ENCODE data around the gene APBA2. TPM values are rescaled to one million over a fixed set of nuclear protein-coding genes. Genes with fewer than 3 reads are reported as not detected.

Gene APBA2
- total RNA-seq, 1 experiment from 2014 or later, result 11.2 TPM

- no peak for TF ChIP-seq NFYB (CRISPR knock-in tag; conservative IDR thresholded peaks at IDR 0.05; ENCODE audit: low read depth)
- TF ChIP-seq, protein P1, sequence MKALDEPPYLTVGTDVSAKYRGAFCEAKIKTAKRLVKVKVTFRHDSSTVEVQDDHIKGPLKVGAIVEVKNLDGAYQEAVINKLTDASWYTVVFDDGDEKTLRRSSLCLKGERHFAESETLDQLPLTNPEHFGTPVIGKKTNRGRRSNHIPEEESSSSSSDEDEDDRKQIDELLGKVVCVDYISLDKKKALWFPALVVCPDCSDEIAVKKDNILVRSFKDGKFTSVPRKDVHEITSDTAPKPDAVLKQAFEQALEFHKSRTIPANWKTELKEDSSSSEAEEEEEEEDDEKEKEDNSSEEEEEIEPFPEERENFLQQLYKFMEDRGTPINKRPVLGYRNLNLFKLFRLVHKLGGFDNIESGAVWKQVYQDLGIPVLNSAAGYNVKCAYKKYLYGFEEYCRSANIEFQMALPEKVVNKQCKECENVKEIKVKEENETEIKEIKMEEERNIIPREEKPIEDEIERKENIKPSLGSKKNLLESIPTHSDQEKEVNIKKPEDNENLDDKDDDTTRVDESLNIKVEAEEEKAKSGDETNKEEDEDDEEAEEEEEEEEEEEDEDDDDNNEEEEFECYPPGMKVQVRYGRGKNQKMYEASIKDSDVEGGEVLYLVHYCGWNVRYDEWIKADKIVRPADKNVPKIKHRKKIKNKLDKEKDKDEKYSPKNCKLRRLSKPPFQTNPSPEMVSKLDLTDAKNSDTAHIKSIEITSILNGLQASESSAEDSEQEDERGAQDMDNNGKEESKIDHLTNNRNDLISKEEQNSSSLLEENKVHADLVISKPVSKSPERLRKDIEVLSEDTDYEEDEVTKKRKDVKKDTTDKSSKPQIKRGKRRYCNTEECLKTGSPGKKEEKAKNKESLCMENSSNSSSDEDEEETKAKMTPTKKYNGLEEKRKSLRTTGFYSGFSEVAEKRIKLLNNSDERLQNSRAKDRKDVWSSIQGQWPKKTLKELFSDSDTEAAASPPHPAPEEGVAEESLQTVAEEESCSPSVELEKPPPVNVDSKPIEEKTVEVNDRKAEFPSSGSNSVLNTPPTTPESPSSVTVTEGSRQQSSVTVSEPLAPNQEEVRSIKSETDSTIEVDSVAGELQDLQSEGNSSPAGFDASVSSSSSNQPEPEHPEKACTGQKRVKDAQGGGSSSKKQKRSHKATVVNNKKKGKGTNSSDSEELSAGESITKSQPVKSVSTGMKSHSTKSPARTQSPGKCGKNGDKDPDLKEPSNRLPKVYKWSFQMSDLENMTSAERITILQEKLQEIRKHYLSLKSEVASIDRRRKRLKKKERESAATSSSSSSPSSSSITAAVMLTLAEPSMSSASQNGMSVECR (CRISPR knock-in tag; IDR thresholded peaks at IDR 0.05; ENCODE audit: borderline replicate concordance), result no peak
- no peak for TF ChIP-seq NFE2L1 (CRISPR knock-in tag; IDR thresholded peaks at IDR 0.05)
- no peak for TF ChIP-seq TEAD1 (CRISPR knock-in tag; IDR thresholded peaks at IDR 0.05)
Measured at GRCh38 chr15:29062179-29062591, 176.4 kb downstream of the APBA2 start (continued).

- ChIA-PET POLR2A (no interaction called here), CTCF (no interaction called here)
- DNase-seq (ENCODE audit: low spot score) (no peak), ATAC-seq (no peak)
- Mint-ChIP-seq H3K4me1 (peaks cover 27% of the 10 kb centered on the region), H3K27ac (no peak overlapping the region), H3K27me3 (ENCODE audit: low read depth) (no peaks in the 10 kb centered on the region; the same call in 1 of the 2 replicates), H3K4me3 (no peak overlapping the region), H3K36me3 (peaks cover 11% of the 10 kb centered on the region), H3K9me3 (peaks cover 12% of the 10 kb centered on the region)
- no peak for TF ChIP-seq ATF6 (CRISPR knock-in tag; IDR thresholded peaks at IDR 0.05)
- TF ChIP-seq, protein P2, sequence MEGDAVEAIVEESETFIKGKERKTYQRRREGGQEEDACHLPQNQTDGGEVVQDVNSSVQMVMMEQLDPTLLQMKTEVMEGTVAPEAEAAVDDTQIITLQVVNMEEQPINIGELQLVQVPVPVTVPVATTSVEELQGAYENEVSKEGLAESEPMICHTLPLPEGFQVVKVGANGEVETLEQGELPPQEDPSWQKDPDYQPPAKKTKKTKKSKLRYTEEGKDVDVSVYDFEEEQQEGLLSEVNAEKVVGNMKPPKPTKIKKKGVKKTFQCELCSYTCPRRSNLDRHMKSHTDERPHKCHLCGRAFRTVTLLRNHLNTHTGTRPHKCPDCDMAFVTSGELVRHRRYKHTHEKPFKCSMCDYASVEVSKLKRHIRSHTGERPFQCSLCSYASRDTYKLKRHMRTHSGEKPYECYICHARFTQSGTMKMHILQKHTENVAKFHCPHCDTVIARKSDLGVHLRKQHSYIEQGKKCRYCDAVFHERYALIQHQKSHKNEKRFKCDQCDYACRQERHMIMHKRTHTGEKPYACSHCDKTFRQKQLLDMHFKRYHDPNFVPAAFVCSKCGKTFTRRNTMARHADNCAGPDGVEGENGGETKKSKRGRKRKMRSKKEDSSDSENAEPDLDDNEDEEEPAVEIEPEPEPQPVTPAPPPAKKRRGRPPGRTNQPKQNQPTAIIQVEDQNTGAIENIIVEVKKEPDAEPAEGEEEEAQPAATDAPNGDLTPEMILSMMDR (IDR thresholded peaks at IDR 0.05), result no peak
- no peak for TF ChIP-seq CREB1 (CRISPR knock-in tag; IDR thresholded peaks at IDR 0.05)
- no peak for TF ChIP-seq ZNF423 (CRISPR knock-in tag; IDR thresholded peaks at IDR 0.05)
- TF ChIP-seq FOXK1 (CRISPR knock-in tag; IDR thresholded peaks at IDR 0.05), result no peak
- no peak for TF ChIP-seq CBFB (CRISPR knock-in tag; IDR thresholded peaks at IDR 0.05; ENCODE audit: low read depth)
- TF ChIP-seq ZNF263 (CRISPR knock-in tag; IDR thresholded peaks at IDR 0.05; ENCODE audit: low read depth), result no peak
- no peak for TF ChIP-seq OVOL2 (CRISPR knock-in tag; IDR thresholded peaks at IDR 0.05; ENCODE audit: borderline replicate concordance)
- no peak for TF ChIP-seq PRRX2 (CRISPR knock-in tag; IDR thresholded peaks at IDR 0.05)
- no peak for TF ChIP-seq ZSCAN18 (CRISPR knock-in tag; IDR thresholded peaks at IDR 0.05)
- no peak for TF ChIP-seq IRF1 (CRISPR knock-in tag; IDR thresholded peaks at IDR 0.05)
- TF ChIP-seq, protein P3, sequence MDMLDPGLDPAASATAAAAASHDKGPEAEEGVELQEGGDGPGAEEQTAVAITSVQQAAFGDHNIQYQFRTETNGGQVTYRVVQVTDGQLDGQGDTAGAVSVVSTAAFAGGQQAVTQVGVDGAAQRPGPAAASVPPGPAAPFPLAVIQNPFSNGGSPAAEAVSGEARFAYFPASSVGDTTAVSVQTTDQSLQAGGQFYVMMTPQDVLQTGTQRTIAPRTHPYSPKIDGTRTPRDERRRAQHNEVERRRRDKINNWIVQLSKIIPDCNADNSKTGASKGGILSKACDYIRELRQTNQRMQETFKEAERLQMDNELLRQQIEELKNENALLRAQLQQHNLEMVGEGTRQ (CRISPR knock-in tag; IDR thresholded peaks at IDR 0.05), result no peak
- TF ChIP-seq KAT7 (CRISPR knock-in tag; IDR thresholded peaks at IDR 0.05; ENCODE audit: borderline replicate concordance), result no peak
- TF ChIP-seq, protein P4, sequence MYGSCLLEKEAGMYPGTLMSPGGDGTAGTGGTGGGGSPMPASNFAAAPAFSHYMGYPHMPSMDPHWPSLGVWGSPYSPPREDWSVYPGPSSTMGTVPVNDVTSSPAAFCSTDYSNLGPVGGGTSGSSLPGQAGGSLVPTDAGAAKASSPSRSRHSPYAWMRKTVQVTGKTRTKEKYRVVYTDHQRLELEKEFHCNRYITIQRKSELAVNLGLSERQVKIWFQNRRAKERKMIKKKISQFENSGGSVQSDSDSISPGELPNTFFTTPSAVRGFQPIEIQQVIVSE (CRISPR knock-in tag; IDR thresholded peaks at IDR 0.05; ENCODE audit: borderline replicate concordance), result no peak
- TF ChIP-seq, protein P5, sequence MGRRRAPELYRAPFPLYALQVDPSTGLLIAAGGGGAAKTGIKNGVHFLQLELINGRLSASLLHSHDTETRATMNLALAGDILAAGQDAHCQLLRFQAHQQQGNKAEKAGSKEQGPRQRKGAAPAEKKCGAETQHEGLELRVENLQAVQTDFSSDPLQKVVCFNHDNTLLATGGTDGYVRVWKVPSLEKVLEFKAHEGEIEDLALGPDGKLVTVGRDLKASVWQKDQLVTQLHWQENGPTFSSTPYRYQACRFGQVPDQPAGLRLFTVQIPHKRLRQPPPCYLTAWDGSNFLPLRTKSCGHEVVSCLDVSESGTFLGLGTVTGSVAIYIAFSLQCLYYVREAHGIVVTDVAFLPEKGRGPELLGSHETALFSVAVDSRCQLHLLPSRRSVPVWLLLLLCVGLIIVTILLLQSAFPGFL (CRISPR knock-in tag; IDR thresholded peaks at IDR 0.05; ENCODE audit: borderline replicate concordance), result no peak
- no peak for TF ChIP-seq JUN (CRISPR knock-in tag; IDR thresholded peaks at IDR 0.05)
- no peak for TF ChIP-seq NFATC4 (CRISPR knock-in tag; IDR thresholded peaks at IDR 0.05)
Measured at GRCh38 chr15:29062626-29063025, 176.9 kb downstream of the APBA2 start.
